NB4 (cell line): ENCODE results near the gene BIRC6.

Source experiments
- CTCF ChIP-seq: IDR thresholded peaks from one replicate; pipeline ENCODE4 v1.5.1; 2012; ENCODE audit warnings: low read depth, low read length
- MAX ChIP-seq: IDR thresholded peaks from 2 replicates; pipeline ENCODE4 v1.6.1; 2011; ENCODE audit warnings: low read depth, low read length
- POLR2A ChIP-seq: IDR thresholded peaks from 2 replicates; pipeline ENCODE4 v1.6.1; 2011; ENCODE audit warnings: mild to moderate bottlenecking; ENCODE audit not compliant: insufficient read length; ENCODE audit errors: extremely low read depth

DNA sequence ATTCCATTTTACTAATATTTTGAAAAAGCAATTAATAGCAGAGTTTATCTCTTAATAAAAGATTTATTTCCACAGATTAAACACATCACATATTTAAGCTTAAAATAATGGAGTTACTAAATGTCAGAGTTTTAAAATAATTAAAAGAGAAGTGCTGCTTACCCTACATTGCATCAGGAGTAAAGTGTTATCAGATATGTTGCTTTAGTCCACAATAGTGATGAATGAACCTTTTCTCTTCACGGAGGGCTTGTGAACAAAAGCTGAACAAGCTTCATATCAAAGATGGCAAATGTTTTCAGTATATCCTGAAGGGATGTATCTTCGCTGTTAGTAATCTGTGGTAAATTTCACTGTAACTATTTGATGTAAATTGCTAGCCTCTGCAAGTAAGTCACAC lies 201.7 kb downstream of the BIRC6 start:
- TF ChIP-seq CTCF (no peak), POLR2A (no peak), MAX (no peak)
